HepG2 (cell line): ENCODE data around the gene COMMD7. TPM values are rescaled to one million over a fixed set of nuclear protein-coding genes. Genes with fewer than 3 reads are reported as not detected.

Experiments
- ADNP ChIP-seq: sonication (generic); formaldehyde crosslinking; IDR thresholded peaks from 2 replicates; pipeline ENCODE4 v1.4.0; 2020; ENCODE audit warnings: missing genetic modification reagents
- GMEB2 ChIP-seq: IDR thresholded peaks from 2 replicates; pipeline ENCODE4 v1.6.1; 2016; ENCODE audit warnings: missing biosample characterization, missing genetic modification reagents, low read depth
- HOXA3 ChIP-seq: sonication (generic); formaldehyde crosslinking; IDR thresholded peaks from 2 replicates; pipeline ENCODE4 v1.5.0; 2020; ENCODE audit warnings: missing genetic modification reagents
- JUN ChIP-seq: sonication (generic); formaldehyde crosslinking; IDR thresholded peaks from 2 replicates; pipeline ENCODE4 v1.4.0; 2020; ENCODE audit warnings: mild to moderate bottlenecking, missing genetic modification reagents
- KLF6 ChIP-seq: IDR thresholded peaks from 2 replicates; pipeline ENCODE4 v1.8.0; 2016; ENCODE audit warnings: missing biosample characterization, missing genetic modification reagents
- NFKB2 ChIP-seq: sonication (generic); formaldehyde crosslinking; IDR thresholded peaks from 2 replicates; pipeline ENCODE4 v1.4.0; 2020; ENCODE audit warnings: missing genetic modification reagents, borderline replicate concordance
- PHF20 ChIP-seq: sonication (generic); formaldehyde crosslinking; IDR thresholded peaks from 2 replicates; pipeline ENCODE4 v1.5.0; 2020; ENCODE audit warnings: mild to moderate bottlenecking, missing genetic modification reagents
- TARDBP ChIP-seq: sonication (generic); formaldehyde crosslinking; IDR thresholded peaks from 2 replicates; pipeline ENCODE4 v1.8.0; 2022; ENCODE audit warnings: mild to moderate bottlenecking, missing genetic modification reagents
- TMF1 ChIP-seq: sonication (generic); formaldehyde crosslinking; IDR thresholded peaks from 2 replicates; pipeline ENCODE4 v1.8.1; 2022; ENCODE audit warnings: low read depth, missing genetic modification reagents
- ZMYM4 ChIP-seq: sonication (generic); formaldehyde crosslinking; IDR thresholded peaks from 2 replicates; pipeline ENCODE4 v1.8.1; 2023; ENCODE audit warnings: mild to moderate bottlenecking, missing genetic modification reagents
- ZNF124 ChIP-seq: sonication (generic); formaldehyde crosslinking; IDR thresholded peaks from 2 replicates; pipeline ENCODE4 v1.4.0; 2020; ENCODE audit warnings: missing genetic modification reagents
- ZNF18 ChIP-seq: sonication (generic); formaldehyde crosslinking; IDR thresholded peaks from 2 replicates; pipeline ENCODE4 v1.8.0; 2022; ENCODE audit warnings: mild to moderate bottlenecking, missing genetic modification reagents; ENCODE audit not compliant: insufficient replicate concordance
- ZNF180 ChIP-seq: sonication (generic); formaldehyde crosslinking; IDR thresholded peaks from 2 replicates; pipeline ENCODE4 v1.4.0; 2020; ENCODE audit warnings: low read depth, missing genetic modification reagents, borderline replicate concordance
- ZNF234 ChIP-seq: sonication (generic); formaldehyde crosslinking; conservative IDR thresholded peaks from 2 replicates; pipeline ENCODE4 v1.5.1; 2020; ENCODE audit warnings: mild to moderate bottlenecking, missing genetic modification reagents
- ZNF550 ChIP-seq: sonication (generic); formaldehyde crosslinking; IDR thresholded peaks from 2 replicates; pipeline ENCODE4 v1.4.0; 2020; ENCODE audit warnings: mild to moderate bottlenecking, missing genetic modification reagents, borderline replicate concordance
- ZNF563 ChIP-seq: sonication (generic); formaldehyde crosslinking; IDR thresholded peaks from 2 replicates; pipeline ENCODE4 v1.8.0; 2022; ENCODE audit warnings: mild to moderate bottlenecking, moderate library complexity, missing genetic modification reagents
- ZNF609 ChIP-seq: sonication (generic); formaldehyde crosslinking; IDR thresholded peaks from 2 replicates; pipeline ENCODE4 v1.4.0; 2020; ENCODE audit warnings: mild to moderate bottlenecking, missing genetic modification reagents, borderline replicate concordance
- ZNF800 ChIP-seq: sonication (generic); formaldehyde crosslinking; IDR thresholded peaks from 2 replicates; pipeline ENCODE4 v1.4.0; 2020; ENCODE audit warnings: missing genetic modification reagents
- polyA plus RNA-seq, 8 experiments: library from polyadenylated mRNA; depleted of rRNA in 3 of 8; stranded (reverse) in 7 of 8; unstranded in 1 of 8; fragments of >200 nt; fragmentation: Illumina TruSeq in 4 of 8; extraction: Trizol in 4 of 8; gene quantifications; 2 replicates each; pipeline versions ENCODE4 v1.2.1 to v1.2.3, GENCODE V29; 2011 to 2016; ENCODE audit warnings: low read depth in 4 of 8, missing spikeins in 1 of 8, mixed read lengths in 1 of 8; ENCODE audit not compliant: insufficient read depth in 1 of 8
- total RNA-seq, 5 experiments: library from RNA; depleted of rRNA; stranded (reverse); fragments of >200 nt; fragmentation: Illumina TruSeq; extraction: Trizol; gene quantifications; 2 replicates each; pipeline ENCODE4 v1.2.3, GENCODE V29; 2016; ENCODE audit warnings: low read depth in 1 of 5

The COMMD7 gene
- total and polyA plus RNA-seq, 2 of the 13 experiments (the other 11 are each of a cell fraction or from before 2014, with no cell fraction given), result 42.1 to 53.3 TPM

GRCh38 chr20:32763202-32764004 is 20.1 kb upstream of the COMMD7 start (continued):
- TF ChIP-seq ZNF234 (CRISPR knock-in tag) (peak; percentile 97), ZMYM4 (0 out of 2 replicates have a peak, but pooled peaks have one; percentile 26), GMEB2 (CRISPR knock-in tag) (no peak), KLF6 (CRISPR knock-in tag) (0 out of 2 replicates have a peak, but pooled peaks have one; percentile 66), TARDBP (peak; percentile 71), JUN (CRISPR knock-in tag) (no peak), ADNP (0 out of 2 replicates have a peak, but pooled peaks have one; percentile 48), NFKB2 (CRISPR knock-in tag) (0 out of 2 replicates have a peak, but pooled peaks have one; percentile 13), ZNF180 (CRISPR knock-in tag) (peak; percentile 64; the same call in 1 of the 2 replicates), PHF20 (no peak), TMF1 (CRISPR knock-in tag) (0 out of 2 replicates have a peak, but pooled peaks have one; percentile 47), ZNF18 (CRISPR knock-in tag) (peak; percentile 83), ZNF800 (CRISPR knock-in tag) (peak; percentile 20; the same call in 1 of the 2 replicates), ZNF124 (CRISPR knock-in tag) (0 out of 2 replicates have a peak, but pooled peaks have one; percentile 10), ZNF609 (CRISPR knock-in tag) (0 out of 2 replicates have a peak, but pooled peaks have one; percentile 30), ZNF550 (CRISPR knock-in tag) (0 out of 2 replicates have a peak, but pooled peaks have one; percentile 33), HOXA3 (CRISPR knock-in tag) (peak; percentile 24; the same call in 1 of the 2 replicates), ZNF563 (CRISPR knock-in tag) (0 out of 2 replicates have a peak, but pooled peaks have one; percentile 24)
